ENCODE results near the gene NTRK2.

NTRK2 gene

DNA sequence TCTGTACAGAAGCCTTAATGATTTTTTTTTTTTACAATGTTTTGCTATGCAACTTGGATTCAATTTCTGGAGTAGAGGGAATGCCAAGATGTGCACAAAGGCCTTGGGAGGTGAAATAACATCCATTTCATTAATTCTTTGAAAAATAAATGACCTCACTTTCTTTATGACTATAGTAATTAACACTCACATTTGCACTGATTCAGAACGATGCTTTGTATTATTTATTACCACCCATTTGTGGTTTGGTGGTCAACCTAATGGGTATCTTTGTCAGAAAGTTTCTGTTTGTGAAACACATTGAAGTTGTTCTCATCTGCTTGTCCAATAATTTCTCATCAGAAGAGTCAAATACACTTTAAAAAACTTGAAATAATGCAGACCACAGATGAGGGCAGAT is 169.3 kb downstream of the NTRK2 start:
- no peak for TF ChIP-seq TAF1 (IDR thresholded peaks at IDR 0.05; ENCODE audit: borderline replicate concordance, insufficient read depth, low read length)
- no peak for TF ChIP-seq SIN3A (IDR thresholded peaks at IDR 0.05; ENCODE audit: borderline replicate concordance, insufficient read depth, low read length)
- no peak for TF ChIP-seq REST (IDR thresholded peaks at IDR 0.05; ENCODE audit: insufficient read depth in 1 of 2, low read depth in 2 of 2, low read length in 2 of 2)
- no peak for TF ChIP-seq FOXP2 (optimal IDR thresholded peaks at IDR 0.05; ENCODE audit: borderline replicate concordance, extremely low read depth, extremely low read length, insufficient read depth)

DNA sequence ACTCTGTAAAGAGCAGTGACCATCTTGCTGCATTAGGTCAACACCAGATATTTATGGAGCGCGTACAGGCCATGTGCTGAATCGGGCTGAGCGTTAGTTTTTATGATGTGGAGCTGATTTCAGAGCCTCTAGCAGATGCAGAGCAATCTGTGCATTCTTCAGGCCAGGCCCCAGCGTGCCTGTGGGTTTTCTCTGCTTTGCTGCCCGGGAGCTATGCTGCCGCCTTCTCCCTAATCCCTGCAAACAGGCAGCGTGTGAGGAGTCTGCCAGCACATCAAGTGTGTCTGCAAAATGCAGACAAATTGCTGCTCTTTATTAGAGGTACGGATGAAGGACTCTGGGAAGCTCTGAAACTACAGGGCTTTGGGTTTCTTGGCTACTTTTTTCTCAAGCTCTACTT is 170.0 kb downstream of the NTRK2 start:
- TF ChIP-seq POLR2AphosphoS5 (IDR thresholded peaks at IDR 0.05; ENCODE audit: low read depth, low read length) (no peak), SIN3A (IDR thresholded peaks at IDR 0.05; ENCODE audit: borderline replicate concordance, insufficient read depth, low read length) (no peak), TAF1 (IDR thresholded peaks at IDR 0.05; ENCODE audit: borderline replicate concordance, insufficient read depth, low read length) (no peak), REST (IDR thresholded peaks at IDR 0.05; ENCODE audit: insufficient read depth in 1 of 2, low read depth in 2 of 2, low read length in 2 of 2) (no peak), FOXP2 (optimal IDR thresholded peaks at IDR 0.05; ENCODE audit: borderline replicate concordance, extremely low read depth, extremely low read length, insufficient read depth) (no peak)

- TF ChIP-seq POLR2AphosphoS5 (IDR thresholded peaks at IDR 0.05; ENCODE audit: low read depth, low read length) (no peak), FOXP2 (optimal IDR thresholded peaks at IDR 0.05; ENCODE audit: borderline replicate concordance, extremely low read depth, extremely low read length, insufficient read depth) (no peak), TAF1 (IDR thresholded peaks at IDR 0.05; ENCODE audit: borderline replicate concordance, insufficient read depth, low read length) (no peak), SIN3A (IDR thresholded peaks at IDR 0.05; ENCODE audit: borderline replicate concordance, insufficient read depth, low read length) (no peak), REST (IDR thresholded peaks at IDR 0.05; ENCODE audit: insufficient read depth in 1 of 2, low read depth in 2 of 2, low read length in 2 of 2) (no peak)
These were observed 172.4 kb downstream of the NTRK2 start for GRCh38 chr9:84841931-84842330.

- TF ChIP-seq SIN3A (IDR thresholded peaks at IDR 0.05; ENCODE audit: borderline replicate concordance, insufficient read depth, low read length), result no peak
- TF ChIP-seq TAF1 (IDR thresholded peaks at IDR 0.05; ENCODE audit: borderline replicate concordance, insufficient read depth, low read length), result no peak
- no peak for TF ChIP-seq REST (IDR thresholded peaks at IDR 0.05; ENCODE audit: insufficient read depth in 1 of 2, low read depth in 2 of 2, low read length in 2 of 2)
- TF ChIP-seq POLR2AphosphoS5 (IDR thresholded peaks at IDR 0.05; ENCODE audit: low read depth, low read length), result no peak
- TF ChIP-seq FOXP2 (optimal IDR thresholded peaks at IDR 0.05; ENCODE audit: borderline replicate concordance, extremely low read depth, extremely low read length, insufficient read depth), result no peak
These were observed 173.8 kb downstream of the NTRK2 start for GRCh38 chr9:84843175-84843824.

All from PFSK-1 (cell line).